NB4 (cell line): ENCODE results near the gene LEPR.

Experiments
- CTCF ChIP-seq: IDR thresholded peaks from one replicate; pipeline ENCODE4 v1.5.1; 2012; ENCODE audit warnings: low read depth, low read length
- MAX ChIP-seq: IDR thresholded peaks from 2 replicates; pipeline ENCODE4 v1.6.1; 2011; ENCODE audit warnings: low read depth, low read length
- MYC ChIP-seq: IDR thresholded peaks from 2 replicates; pipeline ENCODE4 v1.6.1; 2011; ENCODE audit warnings: low read depth, low read length
- POLR2A ChIP-seq: IDR thresholded peaks from 2 replicates; pipeline ENCODE4 v1.6.1; 2011; ENCODE audit warnings: mild to moderate bottlenecking; ENCODE audit not compliant: insufficient read length; ENCODE audit errors: extremely low read depth

- TF ChIP-seq CTCF (no peak), MYC (no peak), MAX (no peak), POLR2A (no peak)
Measured at GRCh38 chr1:65444128-65444640, 23.7 kb downstream of the LEPR start.
